Vagina (tissue), 2 donors: ENCODE measurements around the gene ZDHHC13. TPM values are rescaled to one million over a fixed set of nuclear protein-coding genes. Genes with fewer than 3 reads are reported as not detected.

Experiments
- DNase-seq, 2 donors: peaks; one replicate each; pipeline ENCODE4 v3.0.0-alpha.2; 2017; ENCODE audit errors: extremely low spot score in 2 of 2
- H3K27ac ChIP-seq: fragments of 200-600 bp; sonication (generic); one replicate; pipeline ENCODE4 v1.5.1; 2019
- H3K27me3 ChIP-seq: fragments of 200-600 bp; sonication (generic); one replicate; pipeline ENCODE4 v1.5.1; 2019
- H3K36me3 ChIP-seq, 2 donors: fragments of 200-600 bp; sonication (generic); one replicate each; pipeline ENCODE4 v1.5.1; 2017 to 2019
- H3K4me1 ChIP-seq: fragments of 200-600 bp; sonication (generic); one replicate; pipeline ENCODE4 v1.5.1; 2019
- H3K4me3 ChIP-seq, 2 donors: fragments of 200-600 bp; sonication (generic); 1 replicate in 1 of 2; 2 replicates in 1 of 2; pipeline ENCODE4 v1.5.1; 2016 to 2019
- H3K9me3 ChIP-seq: fragments of 200-600 bp; sonication (generic); one replicate; pipeline ENCODE4 v1.5.1; 2019
- POLR2A ChIP-seq, 2 donors: fragments of 450-650 bp; IDR thresholded peaks; one replicate each; pipeline ENCODE4 v1.6.1; 2017; ENCODE audit warnings: antibody characterized with exemption in 2 of 2, mild to moderate bottlenecking in 2 of 2, moderate library complexity in 2 of 2
- POLR2AphosphoS5 ChIP-seq, 2 donors: sonication (generic); formaldehyde crosslinking; IDR thresholded peaks; one replicate each; pipeline ENCODE4 v1.9.0; 2017; ENCODE audit warnings: antibody characterized with exemption in 2 of 2, mild to moderate bottlenecking in 2 of 2, low read depth in 1 of 2; ENCODE audit not compliant: insufficient read depth in 1 of 2
- intact Hi-C: fragments of 100-400 bp; cut with DNase I; formaldehyde crosslinking; loops from one replicate; pipeline ENCODE4 v1.15.1; 2023
- total RNA-seq: library from RNA; depleted of rRNA; stranded (reverse); fragments of >200 nt; gene quantifications from one replicate; pipeline ENCODE4 v1.2.3, GENCODE V29; 2016
- TF ChIP-seq, protein P1 (sequence below), 3 experiments: fragments of 450-650 bp in 2 of 3; fragments of 200-600 bp in 1 of 3; sonication (generic) in 1 of 3; IDR thresholded peaks; one replicate each; pipeline ENCODE4 v1.5.1; 2017 to 2019; ENCODE audit warnings: antibody characterized with exemption in 3 of 3, mild to moderate bottlenecking in 2 of 3, moderate library complexity in 2 of 3

The ZDHHC13 gene
- total RNA-seq, 1 donor from 2014 or later: 22.6 TPM

DNA sequence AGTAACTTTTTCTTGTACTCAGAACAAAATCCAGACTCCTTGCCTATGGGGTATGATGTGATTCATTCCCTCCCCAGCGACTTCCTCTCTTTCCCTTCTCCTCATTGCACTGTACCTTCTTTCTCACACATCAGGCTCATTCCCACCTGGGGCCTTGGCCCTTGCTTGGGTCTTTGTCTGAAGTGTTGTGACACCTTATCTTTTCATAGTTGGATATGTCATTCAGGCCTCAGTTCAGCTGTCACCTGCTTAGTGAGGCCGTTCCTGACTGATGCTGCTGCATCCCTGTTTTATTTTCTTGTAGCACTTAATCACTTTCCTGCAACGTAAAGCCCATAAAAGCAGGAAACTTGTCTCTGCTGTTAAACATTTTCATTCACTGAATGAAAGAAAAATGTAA is 39.9 kb downstream of the ZDHHC13 start:
- no peak for TF ChIP-seq POLR2A (IDR thresholded peaks at IDR 0.05)
- TF ChIP-seq POLR2AphosphoS5 (IDR thresholded peaks at IDR 0.05; ENCODE audit: insufficient read depth in 1 of 2, low read depth in 1 of 2): no peak
- TF ChIP-seq, protein P1, sequence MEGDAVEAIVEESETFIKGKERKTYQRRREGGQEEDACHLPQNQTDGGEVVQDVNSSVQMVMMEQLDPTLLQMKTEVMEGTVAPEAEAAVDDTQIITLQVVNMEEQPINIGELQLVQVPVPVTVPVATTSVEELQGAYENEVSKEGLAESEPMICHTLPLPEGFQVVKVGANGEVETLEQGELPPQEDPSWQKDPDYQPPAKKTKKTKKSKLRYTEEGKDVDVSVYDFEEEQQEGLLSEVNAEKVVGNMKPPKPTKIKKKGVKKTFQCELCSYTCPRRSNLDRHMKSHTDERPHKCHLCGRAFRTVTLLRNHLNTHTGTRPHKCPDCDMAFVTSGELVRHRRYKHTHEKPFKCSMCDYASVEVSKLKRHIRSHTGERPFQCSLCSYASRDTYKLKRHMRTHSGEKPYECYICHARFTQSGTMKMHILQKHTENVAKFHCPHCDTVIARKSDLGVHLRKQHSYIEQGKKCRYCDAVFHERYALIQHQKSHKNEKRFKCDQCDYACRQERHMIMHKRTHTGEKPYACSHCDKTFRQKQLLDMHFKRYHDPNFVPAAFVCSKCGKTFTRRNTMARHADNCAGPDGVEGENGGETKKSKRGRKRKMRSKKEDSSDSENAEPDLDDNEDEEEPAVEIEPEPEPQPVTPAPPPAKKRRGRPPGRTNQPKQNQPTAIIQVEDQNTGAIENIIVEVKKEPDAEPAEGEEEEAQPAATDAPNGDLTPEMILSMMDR (IDR thresholded peaks at IDR 0.05): no peak
- intact Hi-C loops: no loop called here
- no peak overlapping the region for H3K4me3 ChIP-seq
- H3K4me1 ChIP-seq: no peaks in the 10 kb centered on the region
- no peak for DNase-seq
- no peak overlapping the region for H3K27ac ChIP-seq
- no peaks in the 10 kb centered on the region for H3K9me3 ChIP-seq
- H3K36me3 ChIP-seq: peaks cover 0 to 40% of the 10 kb centered on the region in 2 donors
- H3K27me3 ChIP-seq: no peaks in the 10 kb centered on the region

DNA sequence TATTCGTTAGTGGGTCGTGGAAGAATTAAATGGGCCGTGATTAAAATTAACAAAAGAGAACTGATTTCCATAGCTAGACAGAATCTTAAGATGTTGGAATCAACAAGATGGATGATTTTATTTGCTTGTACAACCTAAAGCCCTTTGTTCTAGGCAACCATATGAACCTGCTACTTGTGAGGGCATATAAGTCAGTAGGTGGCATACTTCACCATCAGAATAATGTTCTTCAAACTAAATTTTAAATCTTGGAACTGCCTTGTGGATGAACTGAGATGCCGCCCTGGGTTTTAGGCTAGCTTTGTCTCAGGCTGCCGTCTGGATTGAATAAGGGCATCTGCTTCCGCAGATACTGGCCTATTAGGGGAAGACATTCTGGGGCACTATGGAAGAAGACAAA is 43.9 kb downstream of the ZDHHC13 start:
- intact Hi-C loops: no loop called here

DNA sequence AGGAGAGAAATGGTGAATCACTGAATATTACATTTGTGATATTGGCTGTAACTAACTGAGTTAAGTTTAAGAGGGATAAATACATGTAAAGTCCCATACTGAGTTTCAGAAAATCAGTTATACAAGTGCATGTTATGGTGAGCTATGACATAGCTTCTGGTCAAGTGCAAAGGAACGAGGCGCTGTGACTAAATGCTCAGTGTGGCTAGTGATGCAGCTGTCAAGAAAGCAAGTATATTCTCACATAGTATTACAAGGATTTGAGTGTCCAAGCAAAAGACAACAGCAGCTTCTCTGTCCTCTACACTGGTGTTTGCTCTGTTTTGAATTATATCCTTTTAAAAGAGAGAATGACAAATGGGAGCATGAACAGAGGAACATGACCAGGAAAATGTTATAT is 44.7 kb downstream of the ZDHHC13 start:
- no peak for TF ChIP-seq POLR2A (IDR thresholded peaks at IDR 0.05)
- TF ChIP-seq, protein P1 (IDR thresholded peaks at IDR 0.05): no peak
- no peak for TF ChIP-seq POLR2AphosphoS5 (IDR thresholded peaks at IDR 0.05; ENCODE audit: insufficient read depth in 1 of 2, low read depth in 1 of 2)
- H3K4me1 ChIP-seq: no peaks in the 10 kb centered on the region
- DNase-seq: no peak
- H3K27me3 ChIP-seq: no peaks in the 10 kb centered on the region
- no peak overlapping the region for H3K27ac ChIP-seq
- no peaks in the 10 kb centered on the region for H3K9me3 ChIP-seq
- peaks cover 0 to 38% of the 10 kb centered on the region in 2 donors for H3K36me3 ChIP-seq
- intact Hi-C loops: no loop called here
- no peak overlapping the region for H3K4me3 ChIP-seq

More for the DNA sequence above, 43.9 kb downstream of the ZDHHC13 start:
- no peak overlapping the region for H3K27ac ChIP-seq
- H3K36me3 ChIP-seq: peaks cover 0 to 35% of the 10 kb centered on the region in 2 donors
- no peak for DNase-seq
- no peaks in the 10 kb centered on the region for H3K4me1 ChIP-seq
- H3K27me3 ChIP-seq: no peaks in the 10 kb centered on the region
- H3K9me3 ChIP-seq: no peaks in the 10 kb centered on the region
- TF ChIP-seq POLR2A (IDR thresholded peaks at IDR 0.05) (no peak), POLR2AphosphoS5 (IDR thresholded peaks at IDR 0.05; ENCODE audit: insufficient read depth in 1 of 2, low read depth in 1 of 2) (no peak)
- TF ChIP-seq, protein P1 (IDR thresholded peaks at IDR 0.05): no peak
- H3K4me3 ChIP-seq: no peak overlapping the region

DNA sequence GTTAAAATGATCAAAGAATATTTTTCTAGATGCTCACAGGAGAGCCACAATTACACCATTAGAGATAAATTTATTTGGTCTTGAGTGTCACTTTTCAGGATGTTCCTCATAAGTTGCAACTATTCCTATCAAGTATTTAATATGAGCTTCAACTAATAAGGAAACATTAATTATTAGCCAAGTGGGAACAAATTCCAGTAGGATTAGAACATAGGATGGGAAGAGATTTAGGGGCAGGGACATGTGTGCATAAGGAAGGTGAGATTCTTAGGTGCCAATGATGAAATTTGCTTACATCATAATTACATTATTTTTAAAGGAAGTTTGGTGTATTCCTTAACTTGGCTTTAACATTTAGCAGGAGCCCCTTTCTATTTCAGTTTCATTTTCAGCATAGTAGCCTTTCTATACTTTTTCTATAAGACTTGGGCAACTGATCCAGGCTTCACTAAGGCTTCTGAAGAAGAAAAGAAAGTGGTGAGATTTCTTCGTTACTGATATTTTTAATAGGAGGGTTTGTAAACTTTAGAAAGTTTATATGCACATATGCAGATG is 46.1 kb downstream of the ZDHHC13 start:
- intact Hi-C loops: no loop called here
- no peak for DNase-seq
- H3K4me3 ChIP-seq: no peak overlapping the region
- no peak for TF ChIP-seq POLR2AphosphoS5 (IDR thresholded peaks at IDR 0.05; ENCODE audit: insufficient read depth in 1 of 2, low read depth in 1 of 2)
- no peak for TF ChIP-seq POLR2A (IDR thresholded peaks at IDR 0.05)
- TF ChIP-seq, protein P1 (IDR thresholded peaks at IDR 0.05): no peak
- H3K4me1 ChIP-seq: no peaks in the 10 kb centered on the region
- H3K27ac ChIP-seq: no peak overlapping the region
- H3K36me3 ChIP-seq: peaks cover 0 to 35% of the 10 kb centered on the region in 2 donors
- no peaks in the 10 kb centered on the region for H3K27me3 ChIP-seq
- H3K9me3 ChIP-seq: no peaks in the 10 kb centered on the region

DNA sequence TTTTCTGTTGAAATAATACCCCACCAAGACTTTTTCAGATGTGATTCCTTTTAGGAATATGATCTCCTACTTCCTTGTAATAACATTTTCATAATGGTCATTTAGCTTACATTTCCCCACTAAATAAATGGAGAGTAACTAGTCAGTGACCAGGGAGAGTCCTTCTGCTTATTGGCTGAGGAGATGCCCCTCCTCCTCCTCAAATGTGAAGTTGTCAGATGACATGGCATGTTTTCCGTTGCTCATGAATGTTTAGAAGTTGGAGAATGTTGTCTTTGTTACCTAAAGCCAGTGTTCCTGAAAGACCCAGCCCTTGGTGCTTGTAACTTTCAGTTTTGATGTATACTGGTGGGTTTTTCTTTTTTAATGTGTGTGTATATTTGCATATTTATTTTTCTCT is 46.6 kb downstream of the ZDHHC13 start:
- Histone ChIP-seq H3K9me3 (no peaks in the 10 kb centered on the region), H3K4me3 (no peak overlapping the region), H3K36me3 (peaks cover 0 to 37% of the 10 kb centered on the region in 2 donors), H3K4me1 (no peaks in the 10 kb centered on the region), H3K27me3 (no peaks in the 10 kb centered on the region), H3K27ac (no peak overlapping the region)
- TF ChIP-seq, protein P1 (IDR thresholded peaks at IDR 0.05): no peak
- TF ChIP-seq POLR2AphosphoS5 (IDR thresholded peaks at IDR 0.05; ENCODE audit: insufficient read depth in 1 of 2, low read depth in 1 of 2): no peak
- no peak for TF ChIP-seq POLR2A (IDR thresholded peaks at IDR 0.05)
- DNase-seq: no peak
- intact Hi-C loops: no loop called here
